Measurements from ENCODE around the gene STRA6.

The STRA6 gene

GRCh38 chr15:74229686-74230085 is 27.1 kb upstream of the STRA6 start:
- POLR2A ChIA-PET, result no interaction called here
- no peak overlapping the region for H3K4me3 ChIP-seq (ENCODE audit: low read depth, low read length)
- DNase-seq (ENCODE audit: low read depth, low spot score), result no peak
- CTCF ChIA-PET, result interaction anchor here (1.2 to 2.1 kb wide), 2 partner anchors 9 to 10 kb away, joined by 3 to 7 read pairs; no protein-coding TSS in a partner anchor
- TF ChIP-seq CTCF (IDR thresholded peaks at IDR 0.05; ENCODE audit: insufficient read depth, low read length, missing control alignments), result no peak

- POLR2A ChIA-PET, result no interaction called here
- H3K4me3 ChIP-seq (ENCODE audit: low read depth, low read length), result no peak overlapping the region
- CTCF ChIA-PET, result interaction anchor here (1.5 kb wide), 1 partner anchor 92 kb away, joined by 3 read pairs; no protein-coding TSS in a partner anchor
- DNase-seq (ENCODE audit: low read depth, low spot score), result no peak
- TF ChIP-seq CTCF (IDR thresholded peaks at IDR 0.05; ENCODE audit: insufficient read depth, low read length, missing control alignments), result no peak
Measured at GRCh38 chr15:74228723-74229081, 26.1 kb upstream of the STRA6 start.

GRCh38 chr15:74227968-74228722 is 25.6 kb upstream of the STRA6 start:
- DNase-seq (ENCODE audit: low read depth, low spot score), result no peak
- ChIA-PET POLR2A (no interaction called here), CTCF (interaction anchor here (1.1 to 1.5 kb wide), 2 partner anchors 10 to 93 kb away, joined by 3 to 5 read pairs; no protein-coding TSS in a partner anchor)
- TF ChIP-seq CTCF (IDR thresholded peaks at IDR 0.05; ENCODE audit: insufficient read depth, low read length, missing control alignments), result no peak
- H3K4me3 ChIP-seq (ENCODE audit: low read depth, low read length), result no peak overlapping the region

- ChIA-PET POLR2A (no interaction called here), CTCF (no interaction called here)
- no peak for TF ChIP-seq CTCF (IDR thresholded peaks at IDR 0.05; ENCODE audit: insufficient read depth, low read length, missing control alignments)
- no peak overlapping the region for H3K4me3 ChIP-seq (ENCODE audit: low read depth, low read length)
- DNase-seq (ENCODE audit: low read depth, low spot score), result no peak
Measured at GRCh38 chr15:74226761-74227540, 24.4 kb upstream of the STRA6 start.

GRCh38 chr15:74225928-74226327 is 23.3 kb upstream of the STRA6 start:
- ChIA-PET CTCF (no interaction called here), POLR2A (no interaction called here)
- no peak for DNase-seq (ENCODE audit: low read depth, low spot score)
- no peak overlapping the region for H3K4me3 ChIP-seq (ENCODE audit: low read depth, low read length)
- no peak for TF ChIP-seq CTCF (IDR thresholded peaks at IDR 0.05; ENCODE audit: insufficient read depth, low read length, missing control alignments)

Measured in AG04449 (cell line).